GM19193 (cell line): ENCODE data around the gene PHF24.

Experiments
- POLR2A ChIP-seq: IDR thresholded peaks from 4 replicates; pipeline ENCODE4 v1.6.1; 2011; ENCODE audit not compliant: insufficient read depth, insufficient read length; ENCODE audit errors: extremely low read depth

The PHF24 gene

GRCh38 chr9:34974664-34975063, 16.6 kb downstream of the PHF24 start:
- TF ChIP-seq POLR2A, result no peak

- TF ChIP-seq POLR2A, result no peak
Observed at GRCh38 chr9:34976441-34976840, 18.4 kb downstream of the PHF24 start.

- no peak for TF ChIP-seq POLR2A
Observed at GRCh38 chr9:34976992-34977391, 18.9 kb downstream of the PHF24 start.

GRCh38 chr9:34980181-34980761, 22.2 kb downstream of the PHF24 start:
- TF ChIP-seq POLR2A, result no peak

GRCh38 chr9:34982361-34982760, 24.3 kb downstream of the PHF24 start:
- TF ChIP-seq POLR2A, result no peak

GRCh38 chr9:34983209-34983608, 25.1 kb downstream of the PHF24 start:
- no peak for TF ChIP-seq POLR2A

- TF ChIP-seq POLR2A, result no peak
Observed at GRCh38 chr9:34984049-34984448, 26.0 kb downstream of the PHF24 start.

GRCh38 chr9:34985311-34985899, 27.3 kb downstream of the PHF24 start:
- no peak for TF ChIP-seq POLR2A

GRCh38 chr9:34986540-34987047, 28.5 kb downstream of the PHF24 start:
- TF ChIP-seq POLR2A, result no peak

GRCh38 chr9:34987160-34987901, 29.2 kb downstream of the PHF24 start:
- TF ChIP-seq POLR2A, result no peak

- TF ChIP-seq POLR2A, result no peak
Observed at GRCh38 chr9:34988218-34989002, 30.3 kb downstream of the PHF24 start.

GRCh38 chr9:34989003-34989945, 31.2 kb downstream of the PHF24 start, which contains the start of gene DNAJB5:
DNAJB5 (plus strand) TSS chr9:34989745; CDS start chr9:34990631, 886 bp downstream.
- peak; percentile 52 for TF ChIP-seq POLR2A

- no peak for TF ChIP-seq POLR2A
Observed at GRCh38 chr9:34989946-34990635, 32.0 kb downstream of the PHF24 start.
